ENCODE data around the gene CDC5L. TPM values are rescaled to one million over a fixed set of nuclear protein-coding genes. Genes with fewer than 3 reads are reported as not detected.

Gene CDC5L
- total RNA-seq, 6 experiments from 2014 or later: 9.2 to 13.0 (median 11.2) TPM

GRCh38 chr6:44396968-44397367 lies 9.5 kb downstream of the CDC5L start:
- TF ChIP-seq POLR2A (IDR thresholded peaks at IDR 0.05): no peak
- TF ChIP-seq CTCF (IDR thresholded peaks at IDR 0.05): no peak
- WGBS (ENCODE audit: insufficient coverage, low coverage, low lambda C conversion rate, missing lambda C conversion rate): 24% methylated on average over 3 of the region's 3 CpGs
- ATAC-seq (peak; percentile 86 to 90 (median 88)), DNase-seq (peak; percentile 36 to 83 (median 73))
- Histone ChIP-seq H3K4me1 (peaks cover 0 to 44% (median 4%) of the 10 kb centered on the region in 4 donors), H3K27ac (peak overlapping the region in 2 of 3 donors; percentile 54 to 74), H3K4me3 (no peak overlapping the region), H3K27me3 (no peaks in the 10 kb centered on the region), H3K36me3 (peaks cover 3 to 61% (median 10%) of the 10 kb centered on the region in 4 donors), H3K9me3 (no peaks in the 10 kb centered on the region)
- intact Hi-C loops (cut with DNase I): no loop called here

DNA sequence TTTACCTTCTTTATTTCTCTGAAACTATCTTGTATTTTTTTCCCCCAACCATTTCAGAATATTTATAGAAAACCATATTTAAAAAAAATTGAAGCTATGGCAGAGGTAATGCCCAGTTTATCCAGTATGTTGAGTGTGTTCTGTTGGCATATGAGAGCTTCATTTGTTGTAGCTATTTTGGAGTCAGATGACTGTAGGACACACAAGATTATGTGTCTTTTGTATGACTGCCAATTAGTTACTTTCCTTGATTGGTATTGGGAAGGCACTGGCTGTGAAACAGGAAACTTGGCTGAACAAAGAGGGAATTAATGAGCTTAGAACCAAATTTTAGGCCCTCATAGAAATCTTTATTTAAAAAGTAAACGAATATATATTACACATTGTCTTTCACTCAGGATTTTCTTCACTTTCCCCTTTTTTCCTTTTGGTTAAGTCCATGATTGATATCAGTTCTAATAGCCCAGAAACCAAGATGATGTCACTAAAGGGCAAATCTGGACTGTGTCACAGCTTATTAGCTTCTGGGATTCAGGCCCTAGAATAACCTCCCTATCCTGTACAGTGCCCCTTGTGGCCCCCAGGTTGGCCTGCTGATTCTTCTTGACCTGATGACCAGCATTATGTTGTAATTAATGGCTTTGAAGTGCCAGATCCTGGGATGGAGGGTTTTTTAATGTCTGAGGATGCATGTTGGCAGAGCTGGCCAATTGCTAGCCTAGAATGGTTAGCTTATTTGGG lies 10.1 kb downstream of the CDC5L start:
- no peak for DNase-seq
- intact Hi-C loops (cut with DNase I): no loop called here
- peaks cover 3 to 59% (median 10%) of the 10 kb centered on the region in 4 donors for H3K36me3 ChIP-seq
- peak overlapping the region in 1 of 3 donors; percentile 74 for H3K27ac ChIP-seq
- WGBS (ENCODE audit: insufficient coverage, low coverage, low lambda C conversion rate, missing lambda C conversion rate): 74% methylated on average over 1 of the region's 1 CpG
- H3K4me3 ChIP-seq: no peak overlapping the region
- H3K4me1 ChIP-seq: peaks cover 0 to 44% (median 4%) of the 10 kb centered on the region in 4 donors
- H3K27me3 ChIP-seq: no peaks in the 10 kb centered on the region
- TF ChIP-seq CTCF (IDR thresholded peaks at IDR 0.05) (no peak), POLR2A (IDR thresholded peaks at IDR 0.05) (no peak)
- ATAC-seq: peak in 2 of 4 donors; percentile 18 to 28
- H3K9me3 ChIP-seq: no peaks in the 10 kb centered on the region

GRCh38 chr6:44399991-44400390 lies 12.5 kb downstream of the CDC5L start:
- no peak for TF ChIP-seq CTCF (IDR thresholded peaks at IDR 0.05)
- no peak for TF ChIP-seq POLR2A (IDR thresholded peaks at IDR 0.05)
- intact Hi-C loops (cut with DNase I): no loop called here
- Histone ChIP-seq H3K27ac (peak overlapping the region in 1 of 3 donors; percentile 54), H3K36me3 (peaks cover 8 to 56% (median 12%) of the 10 kb centered on the region in 4 donors), H3K4me1 (peaks cover 0 to 47% (median 4%) of the 10 kb centered on the region in 4 donors), H3K9me3 (no peaks in the 10 kb centered on the region), H3K27me3 (no peaks in the 10 kb centered on the region), H3K4me3 (no peak overlapping the region)
- DNase-seq (no peak), ATAC-seq (no peak)
- 69% methylated on average over 2 of the region's 2 CpGs for WGBS (ENCODE audit: insufficient coverage, low coverage, low lambda C conversion rate, missing lambda C conversion rate)

- Histone ChIP-seq H3K9me3 (no peaks in the 10 kb centered on the region), H3K4me3 (no peak overlapping the region), H3K4me1 (peaks cover 0 to 51% (median 4%) of the 10 kb centered on the region in 4 donors), H3K36me3 (peaks cover 8 to 58% (median 14%) of the 10 kb centered on the region in 4 donors), H3K27ac (peak overlapping the region in 1 of 3 donors; percentile 16), H3K27me3 (no peaks in the 10 kb centered on the region)
- intact Hi-C loops (cut with DNase I): no loop called here
- WGBS (ENCODE audit: insufficient coverage, low coverage, low lambda C conversion rate, missing lambda C conversion rate): 80% methylated on average over 1 of the region's 2 CpGs
- no peak for ATAC-seq
- no peak for DNase-seq
- TF ChIP-seq CTCF (IDR thresholded peaks at IDR 0.05): no peak
Measured at GRCh38 chr6:44400572-44400971, 13.1 kb downstream of the CDC5L start.
